Glutamatergic neuron (in vitro differentiated cells): Measurements from ENCODE around the gene PIGP. TPM values are rescaled to one million over a fixed set of nuclear protein-coding genes. Genes with fewer than 3 reads are reported as not detected.

ENCODE experiments used
- DNase-seq: peaks from one replicate; pipeline ENCODE4 v3.0.0; 2022
- H3K27ac Mint-ChIP-seq: one replicate; pipeline ENCODE4 v1.8.0; 2020; ENCODE audit warnings: mild to moderate bottlenecking, mixed read lengths, inconsistent platforms; ENCODE audit not compliant: unreplicated experiment
- H3K27me3 Mint-ChIP-seq: one replicate; pipeline ENCODE4 v1.8.0; 2020; ENCODE audit warnings: mild to moderate bottlenecking, moderate library complexity, mixed read lengths, inconsistent platforms; ENCODE audit not compliant: unreplicated experiment
- H3K36me3 Mint-ChIP-seq: one replicate; pipeline ENCODE4 v1.8.0; 2020; ENCODE audit warnings: mild to moderate bottlenecking, mixed read lengths, inconsistent platforms; ENCODE audit not compliant: unreplicated experiment
- H3K4me1 Mint-ChIP-seq: one replicate; pipeline ENCODE4 v1.8.0; 2020; ENCODE audit warnings: mild to moderate bottlenecking, low read depth, mixed read lengths, inconsistent platforms; ENCODE audit not compliant: unreplicated experiment
- H3K4me3 Mint-ChIP-seq: one replicate; pipeline ENCODE4 v1.8.0; 2020; ENCODE audit warnings: mild to moderate bottlenecking, mixed read lengths, inconsistent platforms; ENCODE audit not compliant: unreplicated experiment
- H3K9me3 Mint-ChIP-seq: one replicate; pipeline ENCODE4 v1.8.0; 2020; ENCODE audit warnings: mild to moderate bottlenecking, moderate library complexity, mixed read lengths, inconsistent platforms; ENCODE audit not compliant: unreplicated experiment
- CTCF ChIP-seq: fragments of 200-600 bp; sonication (generic); IDR thresholded peaks from one replicate; pipeline ENCODE4 v1.5.0; 2021; ENCODE audit not compliant: partially characterized antibody, unreplicated experiment
- total RNA-seq: library from RNA; stranded (reverse); fragmentation: NEBNext Ultra II Directional; extraction: Animal tissue kit (Norgen Biotek cat#: 25700); gene quantifications from one replicate; pipeline ENCODE4 v1.2.1, GENCODE V29; 2021; ENCODE audit not compliant: unreplicated experiment

PIGP gene
- total RNA-seq, 1 donor from 2014 or later, result 17.6 TPM

DNA sequence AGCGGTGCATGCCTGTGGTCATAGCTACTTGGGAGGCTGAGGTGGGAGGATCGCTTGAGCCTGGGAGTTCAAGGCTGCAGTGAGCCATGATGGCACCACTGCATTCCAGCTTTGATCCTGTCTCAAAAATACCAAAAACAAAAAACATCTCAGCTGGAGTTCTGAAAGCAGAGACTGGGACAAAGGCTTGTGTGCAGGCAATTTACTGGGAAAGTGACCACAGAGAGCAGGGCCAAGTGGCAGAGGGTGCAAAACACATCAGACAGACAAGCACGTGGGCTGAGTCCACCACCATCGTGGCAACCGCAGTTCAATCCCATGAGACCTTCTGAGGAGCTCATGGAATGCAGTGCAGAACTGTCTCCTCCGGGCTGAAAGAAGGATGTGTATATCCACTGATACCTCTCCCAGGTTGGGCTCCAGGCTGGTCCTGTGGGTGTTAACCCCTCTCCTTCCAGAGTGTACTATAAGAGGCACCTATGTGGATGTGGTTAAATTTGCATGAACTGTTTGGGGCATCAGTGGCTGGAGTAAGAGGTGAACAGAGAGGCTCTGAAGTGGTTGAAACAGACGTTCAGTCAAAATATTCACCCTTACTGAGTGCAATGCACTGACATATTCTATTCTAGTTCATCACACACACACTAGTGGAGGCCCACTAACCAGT lies 10.8 kb downstream of the PIGP start:
- peaks cover 28% of the 10 kb centered on the region for H3K4me1 Mint-ChIP-seq
- H3K4me3 Mint-ChIP-seq, result no peak overlapping the region
- no peak for TF ChIP-seq CTCF
- H3K9me3 Mint-ChIP-seq, result peaks cover 9% of the 10 kb centered on the region
- no peak for DNase-seq
- H3K36me3 Mint-ChIP-seq, result peaks cover 4% of the 10 kb centered on the region
- H3K27ac Mint-ChIP-seq, result no peak overlapping the region
- H3K27me3 Mint-ChIP-seq, result peaks cover 3% of the 10 kb centered on the region

DNA sequence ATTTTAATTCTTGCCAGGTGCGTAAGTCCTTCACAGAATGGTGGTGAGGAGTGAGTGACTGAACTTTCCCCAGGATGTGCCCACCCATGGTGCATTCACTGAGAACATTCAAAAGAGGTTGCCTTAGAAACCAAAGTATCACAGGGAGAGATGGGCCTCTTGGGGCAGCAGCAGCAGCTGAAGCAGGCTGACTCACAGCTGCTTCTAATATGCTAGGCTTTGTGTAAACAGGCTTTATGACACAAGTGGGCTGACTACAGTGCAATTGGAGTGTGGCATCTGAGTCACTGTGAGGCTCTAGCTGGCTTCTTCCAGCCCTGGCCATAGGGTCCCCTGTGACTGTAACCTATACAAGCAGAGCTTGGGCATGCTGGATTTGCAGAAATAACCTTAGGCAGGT lies 12.6 kb downstream of the PIGP start:
- peaks cover 13% of the 10 kb centered on the region for H3K9me3 Mint-ChIP-seq
- peaks cover 3% of the 10 kb centered on the region for H3K27me3 Mint-ChIP-seq
- H3K36me3 Mint-ChIP-seq, result peaks cover 4% of the 10 kb centered on the region
- peak overlapping the region; percentile 37 for H3K4me3 Mint-ChIP-seq
- peak; percentile 67 for DNase-seq
- TF ChIP-seq CTCF, result no peak
- H3K27ac Mint-ChIP-seq, result peak overlapping the region; percentile 81
- H3K4me1 Mint-ChIP-seq, result peaks cover 28% of the 10 kb centered on the region

DNA sequence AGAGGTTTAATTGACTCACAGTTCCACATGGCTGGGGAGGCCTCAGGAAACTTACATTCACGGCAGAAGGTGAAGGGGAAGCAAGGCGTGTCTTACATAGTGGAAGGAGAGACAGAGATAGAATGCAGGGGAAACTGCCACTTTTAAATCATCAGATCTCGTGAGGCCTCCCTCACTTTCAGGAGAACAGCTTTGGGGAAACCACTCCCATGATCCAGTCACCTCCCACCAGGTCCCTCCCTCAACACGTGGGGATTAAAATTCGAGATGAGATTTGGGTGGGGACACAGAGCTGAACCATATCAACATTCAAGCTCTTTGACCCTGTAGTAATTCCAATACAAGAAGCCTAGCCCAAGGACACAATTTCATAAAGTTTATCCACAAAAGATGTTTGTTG lies 13.7 kb downstream of the PIGP start:
- Mint-ChIP-seq H3K4me1 (peaks cover 25% of the 10 kb centered on the region), H3K9me3 (peaks cover 13% of the 10 kb centered on the region), H3K36me3 (peaks cover 4% of the 10 kb centered on the region), H3K27me3 (peaks cover 3% of the 10 kb centered on the region), H3K27ac (peak overlapping the region; percentile 77), H3K4me3 (no peak overlapping the region)
- DNase-seq, result no peak
- TF ChIP-seq CTCF, result no peak

- Mint-ChIP-seq H3K4me3 (no peak overlapping the region), H3K27ac (no peak overlapping the region), H3K4me1 (peaks cover 25% of the 10 kb centered on the region), H3K27me3 (peaks cover 3% of the 10 kb centered on the region), H3K9me3 (peaks cover 13% of the 10 kb centered on the region), H3K36me3 (peaks cover 4% of the 10 kb centered on the region)
- DNase-seq, result no peak
- no peak for TF ChIP-seq CTCF
Observed at GRCh38 chr21:37058261-37058660, 14.6 kb downstream of the PIGP start.

DNA sequence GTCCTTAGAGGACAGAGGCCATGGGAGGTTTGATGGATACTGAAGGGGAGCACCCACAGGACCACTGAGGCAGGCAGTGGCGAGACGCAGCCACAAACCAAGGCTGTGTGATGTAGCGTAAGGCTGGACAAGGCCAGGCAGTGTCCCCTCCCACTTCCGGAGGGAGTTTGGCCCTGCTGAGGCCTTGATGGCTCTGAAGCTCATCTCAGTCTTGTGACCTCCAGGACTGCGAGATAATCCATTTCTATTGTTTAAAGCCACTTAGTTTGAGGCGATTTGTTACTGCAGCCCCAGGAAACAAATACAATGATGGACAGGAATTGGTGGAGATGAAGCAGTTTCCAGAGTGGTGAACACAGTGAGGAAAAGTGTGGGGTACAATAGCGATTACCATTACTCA lies 15.3 kb downstream of the PIGP start:
- no peak for TF ChIP-seq CTCF
- peaks cover 3% of the 10 kb centered on the region for H3K27me3 Mint-ChIP-seq
- no peak overlapping the region for H3K27ac Mint-ChIP-seq
- H3K4me3 Mint-ChIP-seq, result no peak overlapping the region
- DNase-seq, result no peak
- peaks cover 25% of the 10 kb centered on the region for H3K4me1 Mint-ChIP-seq
- H3K36me3 Mint-ChIP-seq, result peaks cover 4% of the 10 kb centered on the region
- H3K9me3 Mint-ChIP-seq, result peaks cover 13% of the 10 kb centered on the region
